DMS114 treated with DMSO at 0.1 percent for 48 hours (cell line): ENCODE measurements around the gene PDIA2.
A peak's percentile ranks its signal among the peaks of the same experiment; 100 is the strongest.
"Not testable (repeated sequence)": the region's sequence is repeated elsewhere in the genome, so short reads cannot be mapped to it uniquely, and the experiment has no call there.

Source experiments
- DNase-seq: peaks from one replicate; lab custom pipeline; 2025; ENCODE audit not compliant: unreplicated experiment; lab: John Stamatoyannopoulos, UW

The PDIA2 gene, protein sequence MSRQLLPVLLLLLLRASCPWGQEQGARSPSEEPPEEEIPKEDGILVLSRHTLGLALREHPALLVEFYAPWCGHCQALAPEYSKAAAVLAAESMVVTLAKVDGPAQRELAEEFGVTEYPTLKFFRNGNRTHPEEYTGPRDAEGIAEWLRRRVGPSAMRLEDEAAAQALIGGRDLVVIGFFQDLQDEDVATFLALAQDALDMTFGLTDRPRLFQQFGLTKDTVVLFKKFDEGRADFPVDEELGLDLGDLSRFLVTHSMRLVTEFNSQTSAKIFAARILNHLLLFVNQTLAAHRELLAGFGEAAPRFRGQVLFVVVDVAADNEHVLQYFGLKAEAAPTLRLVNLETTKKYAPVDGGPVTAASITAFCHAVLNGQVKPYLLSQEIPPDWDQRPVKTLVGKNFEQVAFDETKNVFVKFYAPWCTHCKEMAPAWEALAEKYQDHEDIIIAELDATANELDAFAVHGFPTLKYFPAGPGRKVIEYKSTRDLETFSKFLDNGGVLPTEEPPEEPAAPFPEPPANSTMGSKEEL

DNA sequence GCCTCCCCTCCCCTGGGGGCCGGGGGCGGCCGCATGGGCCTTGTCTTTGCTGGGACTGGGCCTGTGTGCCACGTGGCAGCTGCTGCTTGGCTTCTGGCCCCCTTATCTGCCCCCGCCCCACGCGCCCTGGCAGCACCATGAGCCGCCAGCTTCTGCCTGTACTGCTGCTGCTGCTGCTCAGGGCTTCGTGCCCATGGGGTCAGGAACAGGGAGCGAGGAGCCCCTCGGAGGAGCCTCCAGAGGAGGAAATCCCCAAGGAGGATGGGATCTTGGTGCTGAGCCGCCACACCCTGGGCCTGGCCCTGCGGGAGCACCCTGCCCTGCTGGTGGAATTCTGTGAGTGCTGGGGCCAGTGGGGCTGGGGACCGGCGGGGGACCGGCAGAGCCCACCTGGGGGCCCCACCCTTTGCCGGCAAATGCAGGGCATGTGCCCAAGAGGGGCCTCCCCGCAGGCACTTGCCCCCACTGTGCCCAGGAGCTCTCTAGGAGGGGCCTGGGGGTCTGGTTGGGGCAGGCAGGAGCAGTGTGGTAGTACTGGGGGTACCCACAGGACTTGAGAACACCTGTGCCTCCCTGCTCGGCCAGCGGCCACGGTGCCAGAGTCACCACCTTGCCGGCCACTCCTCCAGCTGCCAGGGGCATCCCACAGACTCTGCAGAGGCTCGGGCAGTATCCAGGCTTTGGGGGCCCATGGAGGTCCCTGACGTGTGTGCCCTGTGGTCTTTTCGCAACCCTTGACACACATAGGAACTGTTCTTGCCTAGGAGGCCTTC is at the start of gene PDIA2:
Gene PDIA2, plus strand, starts transcription at position 132 of the 773 bp plus-strand sequence. Its CDS starts 6 bp downstream, at position 138.
- no peak for DNase-seq

DNA sequence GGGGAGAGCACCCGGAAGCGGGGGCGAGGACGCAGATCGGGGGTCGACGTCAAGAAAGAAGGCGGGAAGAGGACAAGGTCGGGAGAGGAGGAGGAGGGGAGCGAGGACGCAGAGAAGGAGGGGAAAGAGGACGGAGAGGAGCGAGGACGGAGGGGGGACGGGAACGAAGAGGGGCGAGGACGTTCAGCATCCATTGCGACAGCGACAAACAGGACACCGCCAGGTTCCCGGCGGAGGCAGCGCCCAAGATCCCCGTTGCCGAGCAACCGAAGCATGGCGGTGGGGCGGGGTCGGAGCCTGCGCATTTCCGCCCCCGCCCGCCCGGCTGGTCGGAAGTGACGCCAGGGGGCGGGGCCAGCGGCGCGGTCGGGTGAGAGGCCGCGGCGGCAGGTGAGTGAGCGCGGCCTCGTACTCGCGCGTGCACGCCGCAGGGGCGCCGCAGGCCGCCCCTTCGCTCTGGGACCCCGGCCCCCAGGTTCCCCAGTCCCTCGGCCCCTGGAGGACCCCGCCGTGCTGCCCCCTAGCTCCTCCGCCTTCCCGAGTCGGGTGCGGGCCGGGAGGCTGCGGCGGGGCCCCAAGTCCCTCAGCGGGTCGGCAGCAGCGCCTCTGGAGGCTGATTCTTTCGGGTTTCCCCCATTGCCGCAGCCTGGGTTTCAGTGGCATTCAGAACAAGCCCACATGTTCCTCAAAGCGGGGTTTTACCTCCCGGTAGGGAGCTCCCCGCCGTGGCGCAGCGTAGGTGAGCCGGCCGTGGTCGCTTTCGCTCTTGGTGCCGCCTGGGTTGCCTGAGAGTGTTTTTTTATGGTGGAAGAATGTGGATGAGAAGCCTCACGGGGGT is 48.3 kb upstream of the PDIA2 start, which contains the start of gene FAM234A:
Gene FAM234A, plus strand, starts transcription at position 354 of the 838 bp plus-strand sequence. CDS start 19,593 bp downstream, outside the sequence.
- peak; percentile 85 for DNase-seq

DNA sequence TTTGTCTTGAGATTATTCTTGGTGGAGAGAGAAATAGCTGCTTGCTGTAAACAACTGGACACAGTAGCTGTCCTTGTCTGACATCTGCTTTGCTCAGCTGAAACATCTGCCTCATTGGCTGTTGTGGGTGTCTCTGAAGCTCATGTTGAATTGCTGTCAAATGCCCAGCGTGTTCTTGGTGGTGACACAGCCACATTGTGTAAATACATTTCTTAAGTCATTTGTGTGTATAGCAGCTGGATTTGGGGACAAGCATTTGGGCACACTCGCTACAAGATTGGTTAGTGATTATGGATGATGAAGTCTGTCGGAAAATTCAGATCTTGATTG is 43.1 kb upstream of the PDIA2 start:
- no peak for DNase-seq

DNA sequence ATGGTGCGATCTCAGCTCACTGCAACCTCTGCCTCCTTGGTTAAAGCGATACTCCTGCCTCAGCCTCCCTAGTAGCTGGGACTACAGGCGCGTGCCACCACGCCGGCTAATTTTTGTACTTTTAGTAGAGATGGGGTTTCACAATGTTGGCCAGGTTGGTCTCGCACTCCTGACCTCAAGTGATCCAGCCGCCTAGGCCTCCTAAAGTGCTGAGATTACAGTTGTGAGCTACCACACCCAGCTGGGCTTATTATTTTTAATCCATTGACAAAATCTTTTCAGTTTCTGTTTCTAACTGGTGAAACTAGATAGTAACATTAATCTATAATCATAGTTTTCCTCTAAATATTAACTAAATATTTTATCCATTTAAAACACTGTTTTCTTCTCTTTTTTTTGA is 42.4 kb upstream of the PDIA2 start:
- DNase-seq, result no peak

DNA sequence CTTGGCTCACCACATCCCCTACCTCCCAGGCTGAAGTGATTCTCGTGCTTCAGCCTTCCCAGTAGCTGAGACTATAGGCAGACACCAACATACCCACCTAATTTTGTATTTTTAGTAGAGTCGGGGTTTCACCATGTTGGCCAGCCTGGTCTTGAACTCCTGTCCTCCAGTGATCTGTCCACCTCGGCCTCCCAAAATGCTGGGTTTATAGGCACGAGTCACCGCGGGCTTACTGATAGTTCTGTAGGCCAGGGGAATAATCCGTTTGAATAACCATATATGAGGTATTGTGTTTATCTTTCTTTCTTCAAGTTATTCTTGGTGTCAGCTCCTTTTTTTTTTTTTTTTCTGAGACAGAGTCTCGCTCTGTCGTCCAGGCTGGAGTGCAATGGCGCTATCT is 40.7 kb upstream of the PDIA2 start:
- no peak for DNase-seq

DNA sequence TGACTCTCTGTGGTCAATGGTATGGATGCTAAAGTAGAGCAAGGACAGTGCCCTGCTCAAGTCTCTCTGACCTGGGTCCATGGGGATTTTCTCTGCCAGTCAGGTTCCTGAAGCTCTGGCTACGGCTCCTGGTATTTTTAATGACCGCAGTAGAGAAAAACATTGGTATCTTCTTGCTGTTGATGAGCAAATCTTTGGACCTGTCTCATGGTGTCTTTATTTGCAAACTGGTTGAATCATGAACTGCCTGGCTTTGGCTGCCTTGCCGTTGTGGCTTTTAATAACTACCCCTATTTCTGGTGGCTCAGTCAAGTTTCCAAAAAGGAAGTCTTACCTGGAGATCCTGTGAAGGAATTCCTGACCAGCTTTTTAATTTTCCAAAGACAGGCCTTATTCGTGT is 39.6 kb upstream of the PDIA2 start:
- DNase-seq, result no peak

DNA sequence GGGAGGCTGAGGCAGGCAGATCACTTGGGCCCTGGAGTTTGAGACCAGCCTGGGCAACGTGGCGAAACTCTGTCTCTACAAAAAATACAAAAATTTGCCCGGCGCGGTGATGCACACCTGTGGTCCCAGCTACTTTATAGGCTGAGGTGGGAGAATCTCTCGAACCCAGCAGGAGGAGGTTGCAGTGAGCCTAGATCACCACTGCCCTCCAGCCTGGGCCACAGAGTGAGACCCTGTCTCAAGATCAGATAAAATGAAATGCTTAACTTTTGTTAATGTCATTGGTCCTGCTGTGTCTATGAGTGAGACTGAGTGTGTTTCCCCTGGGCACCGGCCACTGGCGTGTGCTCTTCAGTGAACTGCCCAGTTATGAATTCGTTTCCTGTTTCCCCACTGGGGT is 37.9 kb upstream of the PDIA2 start:
- DNase-seq, result no peak

DNA sequence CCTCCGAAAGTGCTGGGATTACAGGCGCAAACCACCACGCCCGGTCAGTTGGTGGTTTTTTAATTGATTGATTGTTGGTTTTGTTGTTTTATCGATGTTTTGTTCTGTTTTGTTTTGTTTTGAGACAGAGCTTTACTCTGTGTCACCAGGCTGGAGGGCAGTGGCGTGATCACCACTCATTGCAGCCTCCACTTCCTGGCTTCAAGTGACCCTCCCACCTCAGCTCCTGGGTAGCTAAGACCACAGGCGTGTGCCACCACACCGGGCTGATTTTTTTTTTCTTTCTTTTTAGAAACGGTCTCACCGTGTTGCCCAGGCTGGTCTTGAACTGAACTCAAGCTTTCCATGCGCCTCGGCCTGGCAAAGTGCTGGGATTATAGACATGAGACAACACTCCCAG is 35.9 kb upstream of the PDIA2 start:
- DNase-seq, result no peak

DNA sequence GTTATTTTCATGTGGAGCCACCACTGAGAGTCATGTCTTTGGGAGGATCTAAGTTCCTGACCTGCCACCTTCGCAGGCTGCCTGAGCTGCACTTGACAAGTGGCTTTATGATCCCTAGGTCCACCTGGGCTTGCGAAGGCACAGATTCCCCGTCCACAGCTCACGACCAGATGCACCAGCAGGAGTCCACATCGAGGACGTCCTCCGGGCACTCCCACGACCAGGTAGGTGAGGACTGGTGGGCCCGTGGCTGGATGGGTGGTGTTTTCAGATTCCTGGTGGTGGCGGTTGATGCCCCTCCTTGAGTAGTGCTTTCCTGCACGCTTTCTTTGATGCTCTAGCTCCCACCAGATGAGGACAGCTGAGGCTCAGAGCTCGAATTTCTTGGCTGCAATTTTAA is 33.5 kb upstream of the PDIA2 start:
- no peak for DNase-seq

DNA sequence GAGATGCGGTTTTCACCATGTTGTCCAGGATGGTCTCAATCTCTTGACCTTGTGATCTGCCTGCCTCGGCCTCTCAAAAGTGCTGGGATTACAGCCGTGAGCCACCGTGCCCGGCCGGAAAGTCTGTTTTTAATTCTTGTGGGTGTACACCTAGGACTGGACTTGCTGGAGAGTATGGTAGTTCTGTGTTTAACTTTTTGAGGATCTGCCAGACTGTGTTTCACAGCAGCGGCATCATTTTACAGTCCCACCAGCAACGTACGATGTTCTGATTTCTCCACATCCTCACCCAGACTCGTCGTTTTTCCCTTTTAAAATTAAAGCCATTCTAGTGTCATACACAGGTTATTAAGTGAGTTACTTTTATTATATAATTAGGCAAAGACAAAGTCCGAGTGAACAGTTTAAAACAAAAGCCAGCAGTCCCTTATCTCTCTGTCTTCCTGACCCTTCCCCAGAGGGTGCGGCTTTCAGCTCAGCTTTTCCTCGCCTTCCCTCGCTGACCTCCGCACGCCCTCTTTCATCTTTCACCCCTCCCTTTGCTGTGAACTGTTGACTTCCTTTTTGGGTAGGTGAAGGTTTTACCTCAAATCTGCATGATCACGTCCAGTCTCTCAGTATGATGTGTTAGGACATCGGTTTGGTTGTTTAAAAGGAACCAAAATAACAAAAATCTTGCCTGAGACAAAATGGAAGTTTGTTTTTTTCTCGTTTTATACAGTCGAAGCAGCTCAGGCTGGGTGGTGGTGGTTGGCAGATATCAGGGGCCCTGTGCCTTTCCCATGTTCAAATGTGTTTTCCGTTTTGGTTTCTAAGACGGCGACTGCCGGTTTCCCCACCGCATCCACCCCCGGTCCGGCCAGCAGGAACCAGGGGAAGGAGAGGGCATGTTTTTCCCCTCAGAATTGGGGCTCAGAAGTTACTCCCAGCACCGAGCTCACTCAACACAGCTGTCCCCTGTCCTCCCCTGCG is 30.3 kb upstream of the PDIA2 start:
- no peak for DNase-seq

DNA sequence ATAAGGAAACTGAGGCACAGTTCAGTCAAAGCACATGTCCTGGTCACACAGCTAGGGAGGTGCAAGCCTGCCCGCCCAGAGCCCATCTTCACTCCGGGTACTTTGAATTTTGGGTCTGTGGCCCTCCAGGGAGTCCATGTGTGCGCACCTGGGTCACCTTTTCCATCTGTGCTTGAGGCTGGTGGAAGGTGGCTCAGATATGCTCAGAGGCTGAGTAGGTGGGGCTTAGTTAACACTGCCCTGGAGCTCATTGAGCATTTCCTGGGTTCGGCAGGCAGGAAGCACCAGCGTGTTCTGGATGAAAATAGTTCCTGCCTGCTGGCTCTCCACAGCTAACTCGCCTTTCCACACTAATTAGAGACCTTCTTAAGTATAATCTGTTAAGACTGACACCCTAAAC is 29.1 kb upstream of the PDIA2 start:
- no peak for DNase-seq

DNA sequence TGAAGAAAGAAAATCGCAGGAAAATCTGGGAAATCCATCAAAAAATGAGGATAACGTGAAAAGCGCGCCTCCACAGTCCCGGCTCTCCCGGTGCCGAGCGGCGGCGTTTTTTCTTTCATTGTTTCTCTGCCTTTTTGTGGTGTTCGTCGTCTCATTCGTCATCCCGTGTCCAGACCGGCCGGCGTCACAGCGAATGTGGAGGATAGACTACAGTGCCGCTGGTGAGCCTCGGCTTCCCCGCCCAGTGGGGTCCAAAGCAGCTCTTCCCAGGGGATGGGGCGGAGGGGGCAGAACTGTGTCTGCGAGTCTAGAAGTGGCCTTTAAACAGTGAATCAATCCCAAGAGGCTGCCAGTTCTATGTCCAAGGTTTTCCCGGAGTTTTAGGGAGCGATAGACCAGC is 28.5 kb upstream of the PDIA2 start:
- no peak for DNase-seq

DNA sequence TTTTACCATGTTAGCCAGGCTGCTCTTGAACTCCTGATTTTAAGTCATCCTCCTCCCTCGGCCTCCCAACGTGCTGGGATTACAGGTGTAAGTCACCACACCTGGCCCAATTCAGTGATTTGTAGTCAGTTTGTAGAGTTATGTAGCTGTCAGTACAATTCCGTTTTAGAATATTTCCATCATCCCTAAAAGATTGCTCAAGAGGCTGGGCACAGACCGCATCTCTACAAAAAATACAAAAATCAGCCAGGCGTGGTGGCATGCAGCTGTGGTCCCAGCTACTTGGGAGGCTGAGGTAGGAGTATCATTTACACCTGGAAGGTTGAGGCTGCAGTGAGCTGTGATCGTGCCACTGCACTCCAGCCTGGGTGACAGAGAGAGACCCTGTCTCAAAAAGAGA is 27.8 kb upstream of the PDIA2 start:
- no peak for DNase-seq

DNA sequence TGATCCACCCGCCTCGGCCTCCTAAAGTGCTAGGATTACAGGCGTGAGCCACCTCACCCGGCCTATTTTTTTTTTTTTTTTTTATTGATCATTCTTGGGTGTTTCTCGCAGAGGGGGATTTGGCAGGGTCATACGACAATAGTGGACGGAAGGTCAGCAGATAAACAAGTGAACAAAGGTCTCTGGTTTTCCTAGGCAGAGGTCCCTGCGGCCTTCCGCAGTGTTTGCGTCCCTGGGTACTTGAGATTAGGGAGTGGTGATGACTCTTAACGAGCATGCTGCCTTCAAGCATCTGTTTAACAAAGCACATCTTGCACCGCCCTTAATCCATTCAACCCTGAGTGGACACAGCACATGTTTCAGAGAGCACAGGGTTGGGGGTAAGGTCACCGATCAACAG is 24.9 kb upstream of the PDIA2 start:
- DNase-seq, result not testable (repeated sequence)

DNA sequence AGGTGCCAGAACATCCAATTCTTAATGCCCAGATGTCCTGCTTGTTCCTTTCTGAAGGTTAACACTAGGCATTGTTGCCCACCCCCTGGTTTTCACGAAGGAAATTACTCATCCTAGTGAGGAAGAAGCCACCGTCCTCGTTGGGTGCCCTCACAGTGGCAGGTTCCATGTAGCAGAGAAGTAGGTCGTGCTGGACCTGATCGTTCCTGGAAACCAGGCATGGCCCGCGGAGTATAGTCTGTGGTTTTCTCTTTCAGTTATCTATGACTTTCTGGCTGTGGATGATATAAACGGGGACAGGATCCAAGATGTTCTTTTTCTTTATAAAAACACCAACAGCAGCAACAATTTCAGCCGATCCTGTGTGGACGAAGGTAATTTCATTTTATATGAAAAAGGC is 23.7 kb upstream of the PDIA2 start:
- no peak for DNase-seq

DNA sequence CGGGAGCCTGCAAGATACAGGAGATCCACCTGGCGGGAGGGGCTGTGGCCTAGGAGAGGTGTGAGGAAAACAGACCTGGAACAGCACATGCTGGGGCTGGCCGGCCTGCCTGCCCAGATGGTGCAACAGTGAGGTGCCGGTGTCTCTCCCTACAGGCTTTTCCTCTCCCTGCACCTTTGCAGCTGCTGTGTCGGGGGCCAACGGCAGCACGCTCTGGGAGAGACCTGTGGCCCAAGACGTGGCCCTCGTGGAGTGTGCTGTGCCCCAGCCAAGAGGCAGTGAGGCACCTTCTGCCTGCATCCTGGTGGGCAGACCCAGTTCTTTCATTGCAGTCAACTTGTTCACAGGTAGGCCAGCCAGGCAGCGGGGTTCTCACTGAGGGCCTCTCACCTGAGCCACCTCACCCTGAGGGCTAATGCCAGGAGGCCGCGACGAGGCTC is 23.1 kb upstream of the PDIA2 start:
- DNase-seq, result no peak

DNA sequence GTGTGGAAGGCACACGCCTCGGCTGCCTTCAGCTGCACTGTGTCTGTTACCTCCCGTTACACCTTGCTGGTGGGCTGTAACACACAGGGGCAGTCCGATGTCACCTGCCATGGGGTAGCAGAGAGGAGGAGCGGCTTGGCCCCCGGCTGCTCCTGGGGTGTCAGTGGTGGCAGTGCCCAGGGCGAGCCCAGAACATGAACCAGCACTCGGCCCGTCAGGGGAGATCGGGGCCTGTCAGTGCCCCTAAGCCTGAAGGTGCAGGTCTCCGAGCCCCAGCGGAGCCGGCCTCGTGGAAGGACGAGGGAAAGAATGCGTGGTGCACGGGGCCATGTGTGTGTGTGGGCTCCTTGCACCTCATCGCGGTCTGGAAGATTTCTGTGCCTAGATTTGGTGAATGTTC is 22.6 kb upstream of the PDIA2 start:
- no peak for DNase-seq

DNA sequence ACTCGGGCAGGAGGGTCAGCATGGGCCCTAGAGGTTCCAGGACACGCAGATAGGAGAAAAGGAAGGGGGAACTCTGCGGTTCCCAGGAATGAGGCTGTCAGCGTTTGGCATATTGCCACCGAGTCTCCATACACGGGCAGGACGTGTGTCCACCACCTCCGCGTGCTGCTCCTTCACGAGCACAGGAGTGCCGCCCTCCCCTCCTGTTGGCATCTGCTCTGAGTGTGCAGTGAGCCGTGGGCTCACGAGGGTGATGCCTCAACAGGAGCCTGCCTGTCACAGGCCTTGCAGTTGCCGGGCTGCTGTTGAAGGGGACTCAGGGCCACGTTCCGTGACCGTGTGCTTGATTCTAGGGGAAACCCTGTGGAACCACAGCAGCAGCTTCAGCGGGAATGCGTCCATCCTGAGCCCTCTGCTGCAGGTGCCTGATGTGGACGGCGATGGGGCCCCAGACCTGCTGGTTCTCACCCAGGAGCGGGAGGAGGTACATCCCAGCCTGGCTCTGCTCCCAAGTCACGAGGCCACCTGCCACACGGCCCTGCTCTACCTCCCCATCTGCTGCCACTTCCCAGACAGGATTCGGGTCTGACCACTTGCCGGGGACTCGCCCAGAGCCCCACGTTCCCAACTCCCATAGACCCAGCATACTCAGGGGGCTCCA is 21.8 kb upstream of the PDIA2 start:
- DNase-seq, result no peak

DNA sequence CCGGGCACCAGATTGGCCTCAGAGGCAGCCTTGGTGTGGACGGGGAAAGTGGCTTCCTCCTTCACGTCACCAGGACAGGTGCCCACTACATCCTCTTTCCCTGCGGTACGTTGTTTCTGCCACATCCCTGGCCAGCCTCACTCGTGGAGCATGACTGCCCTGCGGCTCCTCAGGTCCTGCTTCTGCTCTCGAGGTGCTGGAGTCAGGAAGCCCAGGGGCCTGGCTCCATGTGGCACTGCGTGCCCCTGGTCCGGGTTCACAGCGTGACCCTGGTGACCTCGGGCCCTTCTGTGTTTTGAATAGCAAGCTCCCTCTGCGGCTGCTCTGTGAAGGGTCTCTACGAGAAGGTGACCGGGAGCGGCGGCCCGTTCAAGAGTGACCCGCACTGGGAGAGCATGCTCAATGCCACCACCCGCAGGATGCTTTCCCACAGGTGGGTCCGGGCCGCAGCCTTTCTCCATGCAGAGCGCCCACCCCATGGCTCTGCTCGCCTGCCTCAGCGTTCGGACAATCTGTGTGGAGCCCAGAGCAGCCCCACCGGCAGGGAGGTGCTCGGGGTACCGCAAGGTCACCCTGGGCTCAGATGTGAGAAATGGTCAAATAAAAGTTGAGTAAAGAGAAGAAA is 20.7 kb upstream of the PDIA2 start:
- no peak for DNase-seq
